GM21529 (cell line): ENCODE measurements around the gene PRAMEF12.
"Not testable (repeated sequence)": the region's sequence is repeated elsewhere in the genome, so short reads cannot be mapped to it uniquely, and the experiment has no call there.

ENCODE experiments used
- ATAC-seq: cut with Tn5 transposase; IDR thresholded peaks from one replicate; pipeline ENCODE4 v1.9.1; 2021; ENCODE audit not compliant: unreplicated experiment

PRAMEF12 gene

DNA sequence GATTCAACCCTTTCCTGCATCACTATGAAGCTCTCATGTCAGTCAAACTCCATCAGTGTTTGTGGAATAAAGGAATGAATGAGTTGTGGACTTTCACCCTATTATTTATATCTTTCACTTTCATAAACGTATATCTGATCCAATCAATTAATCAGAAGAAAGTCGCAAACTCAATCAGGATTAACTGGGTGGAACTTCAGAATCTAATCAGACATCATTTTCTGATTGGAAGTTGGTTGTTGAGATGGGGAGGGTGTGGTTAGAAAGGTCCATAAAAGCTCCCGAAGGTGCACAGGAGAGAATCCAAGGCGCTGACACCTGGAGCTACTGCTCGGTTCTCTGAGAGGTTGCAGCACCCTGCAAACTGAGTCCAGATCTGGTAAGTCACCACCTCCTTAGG, at the start of gene PRAMEF12:
TSS of gene PRAMEF12 (plus strand) at position 301 of the 400 bp plus-strand sequence. CDS start 1,130 bp downstream, outside the sequence.
- ATAC-seq, result no peak

DNA sequence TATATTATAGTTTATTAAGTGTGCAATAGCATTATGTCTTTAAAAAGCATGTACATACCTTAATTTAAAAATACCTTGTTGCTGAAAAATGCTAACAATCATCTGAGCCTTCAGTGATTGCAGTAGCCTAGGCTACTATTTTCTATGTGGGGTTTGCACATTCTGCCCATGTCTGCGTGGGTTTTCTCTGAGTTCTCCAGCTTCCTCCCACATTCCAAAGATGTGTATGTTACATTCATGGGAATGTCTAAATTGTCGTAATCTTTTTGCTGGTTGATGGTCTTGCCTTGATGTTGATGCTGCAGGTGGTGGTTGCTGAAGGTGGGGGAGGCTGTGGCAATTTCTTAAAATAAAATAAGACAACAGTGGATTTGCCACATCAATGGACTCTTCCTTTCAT, 45.1 kb upstream of the PRAMEF12 start:
- no peak for ATAC-seq

DNA sequence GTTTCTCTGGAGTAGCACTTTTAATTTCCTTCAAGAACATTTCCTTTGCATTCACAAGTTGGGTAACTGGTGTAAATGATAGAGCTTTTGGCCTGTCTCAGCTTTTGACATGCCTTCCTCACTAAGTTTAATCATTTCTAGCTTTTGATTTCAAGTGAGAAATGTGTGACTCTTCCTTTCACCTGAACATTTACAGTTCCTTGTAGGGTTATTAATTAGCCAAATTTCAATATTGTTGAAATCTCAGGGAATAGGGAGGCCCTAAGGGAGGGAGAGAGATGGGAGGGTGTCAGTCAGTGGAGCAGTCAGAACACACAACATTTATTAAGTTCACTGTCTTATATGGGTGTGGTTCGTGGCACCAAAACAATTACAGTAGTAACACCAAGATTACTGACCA, 43.4 kb upstream of the PRAMEF12 start:
- ATAC-seq, result no peak

DNA sequence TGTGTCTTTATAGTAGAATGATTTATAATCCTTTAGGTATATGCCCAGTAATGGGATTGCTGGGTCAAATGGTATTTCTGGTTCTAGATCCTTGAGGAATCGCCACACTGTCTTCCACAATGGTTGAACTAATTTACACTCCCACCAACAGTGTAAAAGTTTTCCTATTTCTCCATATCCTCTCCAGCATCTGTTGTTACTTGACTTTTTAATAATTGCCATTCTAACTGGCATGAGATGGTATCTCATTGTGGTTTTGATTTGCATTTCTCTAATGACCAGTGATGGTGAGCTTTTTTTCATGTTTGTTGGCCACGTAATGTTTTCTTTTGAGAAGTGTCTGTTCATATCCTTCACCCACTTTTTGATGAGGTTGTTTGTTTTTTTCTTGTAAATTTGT, 42.5 kb upstream of the PRAMEF12 start:
- ATAC-seq, result not testable (repeated sequence)

DNA sequence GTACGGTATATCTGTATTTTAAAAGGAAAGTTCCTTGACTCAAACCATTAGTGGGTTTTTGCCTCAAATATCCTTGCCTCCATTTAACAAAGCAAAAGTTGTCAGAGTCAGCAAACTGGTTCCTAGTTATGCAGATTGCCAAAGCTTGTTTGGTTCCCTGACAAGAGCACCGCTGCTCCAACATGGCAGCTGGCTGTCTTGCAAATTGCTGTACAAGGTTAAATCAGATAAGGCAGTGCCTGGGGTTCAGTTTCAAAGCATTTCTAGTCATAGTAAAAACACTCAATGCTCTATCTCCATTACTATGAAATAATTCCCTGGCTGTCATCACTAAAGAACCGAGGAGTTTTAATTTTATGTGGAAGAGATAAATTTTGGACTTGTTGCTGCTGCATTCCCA, 38.9 kb upstream of the PRAMEF12 start:
- no peak for ATAC-seq

DNA sequence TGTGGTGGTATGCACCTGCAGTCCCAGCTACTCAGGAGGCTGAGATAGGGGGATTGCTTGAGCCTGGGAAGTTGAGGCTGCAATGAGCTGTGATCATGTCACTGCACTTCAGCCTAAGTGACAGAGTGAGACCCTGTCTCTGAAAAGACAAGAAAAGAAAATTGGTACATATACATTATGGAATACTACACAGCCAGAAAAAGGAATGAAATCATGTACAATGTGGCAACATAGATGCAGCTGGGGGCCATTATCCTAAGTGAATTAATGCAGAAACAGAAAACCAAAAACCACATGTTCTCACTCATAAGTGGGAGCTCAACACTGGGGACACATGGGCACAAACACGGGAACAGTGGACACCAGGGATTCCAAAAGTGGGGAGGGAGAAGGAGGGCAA, 34.6 kb upstream of the PRAMEF12 start:
- ATAC-seq, result no peak

DNA sequence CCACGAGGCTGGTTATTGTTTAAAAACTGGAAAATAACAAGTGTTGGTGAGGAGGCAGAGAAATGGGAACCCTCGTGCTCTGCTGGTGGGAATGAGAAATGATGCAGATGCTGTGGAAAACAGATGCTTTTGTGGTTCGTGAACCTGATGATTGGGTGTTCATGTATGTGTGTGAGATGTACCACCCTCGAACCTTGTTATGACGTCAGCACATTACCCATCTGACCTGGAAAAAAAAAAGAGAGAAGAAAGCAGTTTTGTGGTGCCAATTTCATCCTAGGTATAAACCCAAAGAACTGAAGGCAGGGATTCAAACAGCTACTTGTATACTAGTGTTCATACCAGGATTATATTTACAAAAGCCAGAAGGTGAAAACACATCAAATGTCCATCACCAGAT, 33.9 kb upstream of the PRAMEF12 start:
- no peak for ATAC-seq

- ATAC-seq, result no peak
These were observed 31.6 kb upstream of the PRAMEF12 start for GRCh38 chr1:12741946-12742345.

GRCh38 chr1:12745126-12745991, 28.2 kb upstream of the PRAMEF12 start:
- no peak for ATAC-seq

DNA sequence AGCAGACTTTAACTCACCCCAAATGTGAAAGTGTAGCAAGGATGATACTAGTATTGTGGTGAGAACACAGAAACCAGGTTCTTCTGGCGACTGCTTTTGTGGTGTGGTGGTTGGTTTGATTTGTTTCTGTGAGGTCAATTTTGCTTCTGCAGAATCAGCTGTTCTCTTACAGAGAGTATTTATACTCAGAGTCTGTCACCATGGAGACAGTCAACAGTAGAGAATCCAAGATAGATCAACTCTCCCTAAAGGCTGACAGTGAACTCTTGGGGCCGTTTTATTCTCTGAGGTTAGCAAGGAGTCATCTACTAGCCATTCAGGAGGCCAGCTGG, 27.6 kb upstream of the PRAMEF12 start, which contains the start of gene CFAP107:
TSS of gene CFAP107 (plus strand) at position 209 of the 332 bp plus-strand sequence. CDS start 231 bp downstream, outside the sequence.
- no peak for ATAC-seq

- no peak for ATAC-seq
These were observed 24.7 kb upstream of the PRAMEF12 start for GRCh38 chr1:12748778-12749355.

- no peak for ATAC-seq
These were observed 18.8 kb upstream of the PRAMEF12 start for GRCh38 chr1:12754738-12755137.

DNA sequence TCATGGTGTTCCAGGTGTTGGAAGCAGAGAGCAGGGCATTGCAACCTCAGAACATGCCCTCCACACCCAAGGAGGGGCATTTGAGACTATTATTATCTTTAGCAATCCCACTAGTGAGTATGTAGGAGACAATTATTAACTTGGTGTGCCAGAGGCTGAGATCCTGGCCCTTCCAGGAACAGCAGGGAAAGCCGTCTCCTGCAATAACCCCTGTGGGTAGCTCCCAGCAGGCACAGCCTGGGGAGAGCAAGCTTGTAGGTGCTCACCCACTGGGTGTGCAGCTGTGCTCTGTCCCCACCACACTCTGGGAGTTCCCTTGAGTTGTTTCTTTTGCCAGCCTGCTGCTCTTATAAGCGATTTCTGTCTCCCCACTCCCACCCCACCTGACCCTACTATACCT, 17.3 kb upstream of the PRAMEF12 start:
- ATAC-seq, result no peak

DNA sequence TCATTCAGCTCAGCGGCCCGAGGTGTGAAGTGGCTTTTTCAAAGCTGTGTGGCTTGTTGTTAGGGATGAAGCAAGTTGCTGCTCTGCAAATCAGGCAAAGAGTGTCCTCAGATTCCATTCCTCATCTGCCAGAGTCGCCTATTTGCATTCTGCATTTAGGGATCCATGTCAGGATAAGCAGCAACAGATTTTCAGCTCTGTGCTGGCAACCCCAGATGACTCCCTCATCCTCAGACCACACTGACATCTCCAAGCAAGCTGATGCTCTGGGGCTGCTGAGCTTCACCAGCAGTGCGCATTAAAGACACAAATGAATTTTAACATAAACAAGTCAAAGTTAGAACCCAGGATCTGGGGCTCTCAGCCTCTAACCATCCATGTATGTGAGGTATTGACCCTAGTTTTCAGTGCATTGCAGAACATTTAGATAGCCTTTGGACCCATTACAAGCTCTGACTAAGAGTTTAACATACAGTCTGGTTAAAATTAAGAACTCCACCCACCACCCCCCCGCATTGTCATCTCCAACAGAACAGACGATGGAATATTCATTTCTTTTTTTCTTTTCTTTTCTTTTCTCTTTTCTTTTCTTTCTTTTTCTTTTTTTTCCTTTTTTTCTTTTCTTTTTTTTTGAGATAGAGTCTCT, 16.6 kb upstream of the PRAMEF12 start:
- no peak for ATAC-seq

DNA sequence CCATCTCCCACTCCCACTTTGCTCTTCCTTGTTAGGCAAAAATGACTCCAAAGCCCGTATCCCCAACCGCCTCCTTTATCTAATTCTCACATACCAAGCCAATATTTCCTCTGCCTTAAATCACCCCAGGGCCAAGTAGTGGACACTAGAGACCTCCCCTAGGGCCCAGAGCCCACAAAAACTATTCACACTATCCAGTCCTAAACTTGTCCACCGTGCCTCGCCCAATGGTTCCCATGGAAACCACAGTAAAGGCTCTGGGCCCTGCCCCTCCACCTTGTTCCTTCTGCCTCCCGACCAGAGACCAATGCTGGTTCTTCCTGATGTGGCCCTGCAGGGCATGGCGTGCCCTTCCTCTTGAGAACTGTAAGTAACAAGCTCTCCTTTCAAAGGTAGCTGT, 15.7 kb upstream of the PRAMEF12 start:
- no peak for ATAC-seq

DNA sequence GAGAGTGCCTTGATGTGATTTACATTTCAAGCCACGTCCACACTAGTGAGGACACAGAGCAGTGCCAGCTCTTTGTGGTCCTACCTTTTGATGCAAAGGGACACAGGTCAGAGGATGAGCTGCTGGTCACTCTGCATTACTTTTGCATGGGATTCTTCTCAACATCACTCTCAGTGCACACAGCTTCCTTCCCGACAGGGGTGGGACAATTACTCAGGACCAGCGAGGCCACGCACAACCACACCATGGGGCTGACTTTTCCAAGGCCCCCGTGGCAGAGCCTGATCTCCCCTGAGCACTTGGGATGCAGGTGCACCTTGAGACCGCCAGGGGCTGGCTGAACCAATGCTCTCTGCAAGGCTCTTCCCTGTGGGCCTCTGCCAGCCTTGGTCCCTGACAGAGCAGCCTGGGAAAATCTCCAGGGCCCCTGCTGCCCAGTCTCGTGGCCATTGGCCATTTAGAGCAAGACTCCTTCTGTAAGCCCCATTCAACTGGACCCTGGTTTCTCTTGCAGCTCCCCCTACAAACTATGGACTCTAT, 13.2 kb upstream of the PRAMEF12 start:
- ATAC-seq, result no peak

DNA sequence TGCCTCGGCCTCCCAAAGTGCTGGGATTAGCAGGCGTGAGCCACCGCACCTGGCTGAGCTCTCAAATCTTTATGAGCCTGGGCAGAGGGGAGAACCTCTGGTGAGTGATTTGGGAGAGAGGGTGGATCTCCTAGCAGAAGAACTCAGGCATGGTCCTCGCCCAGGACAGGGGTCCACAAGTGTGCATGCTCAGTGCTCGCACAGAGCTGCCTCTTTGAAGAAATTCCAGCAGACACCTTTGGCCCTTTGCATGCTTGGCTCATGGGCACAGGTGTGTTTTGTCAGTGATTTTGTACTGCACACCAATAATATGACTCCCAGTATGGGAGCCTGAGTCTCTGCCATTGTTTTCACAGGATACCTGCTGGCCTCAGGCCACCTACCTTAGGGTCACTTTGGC, 11.8 kb upstream of the PRAMEF12 start:
- no peak for ATAC-seq

DNA sequence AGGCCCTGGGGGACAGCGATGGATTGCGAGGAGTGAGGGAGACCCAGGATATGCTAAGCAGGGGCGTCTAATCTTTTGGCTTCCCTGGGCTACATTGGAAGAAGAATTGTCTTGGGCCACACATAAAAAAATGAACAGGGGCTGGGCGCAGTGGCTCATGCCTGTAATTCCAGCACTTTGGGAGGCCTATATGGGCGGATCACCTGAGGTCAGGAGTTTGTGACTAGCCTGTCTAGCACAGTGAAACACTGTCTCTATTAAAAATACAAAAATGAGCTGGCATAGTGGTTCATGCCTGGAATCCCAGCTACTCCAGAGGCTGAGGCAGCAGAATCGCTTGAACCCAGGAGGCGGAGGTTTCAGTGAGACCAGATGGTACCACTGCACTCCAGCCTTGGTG, 10.8 kb upstream of the PRAMEF12 start:
- ATAC-seq, result no peak

GRCh38 chr1:12763479-12763878, 10.1 kb upstream of the PRAMEF12 start:
- no peak for ATAC-seq

- no peak for ATAC-seq
These were observed 9.5 kb upstream of the PRAMEF12 start for GRCh38 chr1:12764016-12764415.

DNA sequence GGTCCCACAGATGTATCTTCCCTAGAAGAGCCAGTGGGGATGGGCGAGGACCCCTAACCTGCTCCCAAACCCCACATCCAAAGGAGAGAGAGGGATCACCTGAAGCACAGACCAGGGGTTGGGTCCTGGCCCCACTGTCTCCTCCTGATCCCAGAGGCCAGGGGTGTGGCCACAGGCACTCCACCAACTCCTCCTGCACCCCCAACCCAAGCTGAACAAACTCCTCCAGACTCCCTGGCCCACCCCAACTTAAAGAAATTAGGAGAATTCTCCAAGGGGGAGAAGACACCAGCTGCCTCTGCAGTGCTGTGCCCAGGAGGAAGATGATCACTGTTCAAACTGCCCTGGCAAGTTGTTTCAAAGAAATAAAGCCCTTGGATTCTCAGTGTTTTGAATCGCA, 4.5 kb upstream of the PRAMEF12 start:
- no peak for ATAC-seq

DNA sequence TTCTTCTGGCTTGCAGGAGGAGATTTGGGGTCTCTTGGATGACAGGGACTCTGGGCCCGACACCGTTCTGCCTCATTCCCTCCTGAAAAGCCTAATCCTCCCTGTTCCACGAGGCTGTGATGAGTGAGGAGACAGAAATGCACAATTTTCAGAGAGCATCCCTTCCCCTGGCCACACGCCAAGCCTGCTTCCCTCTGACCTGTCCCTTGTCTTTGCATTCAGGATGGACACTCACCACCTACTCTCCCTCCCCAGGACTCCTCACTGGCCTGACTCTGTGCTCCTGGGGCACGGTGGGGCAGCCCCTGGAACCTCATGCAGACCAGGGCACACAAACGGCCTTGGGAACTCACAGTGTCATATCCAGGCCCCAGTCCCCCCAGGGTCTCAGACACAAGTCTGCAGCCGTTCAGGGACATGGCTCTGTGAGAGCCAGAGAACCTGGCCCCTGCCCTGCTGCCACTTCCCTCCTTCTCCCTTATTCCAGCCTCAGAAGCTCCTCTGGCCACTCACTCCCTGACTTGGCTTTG, 3.5 kb upstream of the PRAMEF12 start:
- ATAC-seq, result no peak
